Endothelial cell of umbilical vein (primary cell): ENCODE measurements around the gene GDE1. TPM values are rescaled to one million over a fixed set of nuclear protein-coding genes. Genes with fewer than 3 reads are reported as not detected.

Experiments used
- BruUV-seq: library from RNA; stranded (reverse); fragments of 400-500 nt; replicated peaks from 2 replicates; lab custom pipeline; 2021; lab: Mats Ljungman, UMichigan
- CTCF ChIA-PET: fragments of 300-600, 350-600 bp; sonication (Branson Sonifier 250); formaldehyde crosslinking; loops from one replicate; lab custom pipeline; 2021; ENCODE audit warnings: antibody characterized with exemption, inconsistent platforms; lab: Charles Lee
- POLR2A ChIA-PET: fragments of 300-600, 350-600 bp; sonication (Branson Sonifier 250); formaldehyde crosslinking; loops from one replicate; lab custom pipeline; 2021; ENCODE audit warnings: antibody characterized with exemption, inconsistent platforms; lab: Charles Lee
- DNase-seq: peaks from one replicate; pipeline ENCODE4 v3.0.0-alpha.2; 2011; ENCODE audit warnings: low read depth, low spot score
- FAIRE-seq: peaks from 2 replicates; lab custom pipeline; 2011; peaks lifted over from hg19 to GRCh38; lab: Jason Lieb, UNC
- H2AFZ ChIP-seq: 2 replicates; pipeline ENCODE4 v1.6.0; 2012; ENCODE audit warnings: low read depth, low read length, control low read depth, inconsistent platforms
- H3K27ac ChIP-seq: 2 replicates; pipeline ENCODE4 v1.5.1; 2011; ENCODE audit warnings: low read depth, mild to moderate bottlenecking, control low read depth, low read length, moderate library complexity; ENCODE audit not compliant: insufficient read depth
- H3K27me3 ChIP-seq, 2 experiments: 2 replicates each; pipeline versions ENCODE4 v1.6.0 to v1.6.1; 2011; ENCODE audit warnings: low read length in 2 of 2, mixed read lengths in 1 of 2; ENCODE audit not compliant: control insufficient read depth in 2 of 2, insufficient read depth in 2 of 2
- H3K36me3 ChIP-seq, 2 experiments: 2 replicates in 1 of 2; 3 replicates in 1 of 2; pipeline ENCODE4 v1.5.1; 2011; ENCODE audit warnings: low read length in 2 of 2, mild to moderate bottlenecking in 1 of 2, moderate library complexity in 1 of 2; ENCODE audit not compliant: control insufficient read depth in 2 of 2, insufficient read depth in 2 of 2; ENCODE audit errors: extremely low read depth in 1 of 2
- H3K4me1 ChIP-seq: 3 replicates; pipeline ENCODE4 v1.5.1; 2011; ENCODE audit warnings: mild to moderate bottlenecking, low read length; ENCODE audit not compliant: control insufficient read depth, insufficient read depth; ENCODE audit errors: extremely low read depth
- H3K4me2 ChIP-seq: 2 replicates; pipeline ENCODE4 v1.6.1; 2011; ENCODE audit warnings: low read length, control low read depth, mixed read lengths; ENCODE audit not compliant: insufficient read depth
- H3K4me3 ChIP-seq, 3 experiments: fragments of 200-600 bp in 1 of 3; sonication (generic), shearing (Covaris generic) in 1 of 3; replicated peaks in 1 of 3; 2 replicates each; pipeline ENCODE4 v1.5.1; 2011 to 2016; ENCODE audit warnings: control low read depth in 3 of 3, low read length in 3 of 3, mild to moderate bottlenecking in 2 of 3, inconsistent platforms in 1 of 3, low read depth in 1 of 3, moderate library complexity in 1 of 3; ENCODE audit not compliant: insufficient read depth in 1 of 3
- H3K79me2 ChIP-seq: 2 replicates; pipeline ENCODE4 v1.6.0; 2012; ENCODE audit warnings: low read length, inconsistent platforms; ENCODE audit not compliant: control insufficient read depth, insufficient read depth
- H3K9ac ChIP-seq: replicated peaks from 2 replicates; pipeline ENCODE3; 2011; ENCODE audit warnings: low read length, control low read depth; ENCODE audit not compliant: insufficient read depth; ENCODE audit errors: extremely low read depth
- H3K9me1 ChIP-seq: replicated peaks from 3 replicates; pipeline ENCODE4 v1.6.0; 2011; ENCODE audit warnings: mild to moderate bottlenecking, low read length; ENCODE audit not compliant: control insufficient read depth, insufficient read depth; ENCODE audit errors: extremely low read depth
- H3K9me3 ChIP-seq: replicated peaks from 2 replicates; pipeline ENCODE4 v1.5.1; 2012; ENCODE audit warnings: low read length, inconsistent platforms; ENCODE audit not compliant: control insufficient read depth, insufficient read depth
- H4K20me1 ChIP-seq: replicated peaks from 2 replicates; pipeline ENCODE3; 2011; ENCODE audit warnings: mild to moderate bottlenecking, low read length; ENCODE audit not compliant: control insufficient read depth, insufficient read depth; ENCODE audit errors: extremely low read depth
- CTCF ChIP-seq, 2 donors: IDR thresholded peaks; 1 replicate in 1 of 2; 2 replicates in 1 of 2; pipeline ENCODE4 v1.5.1; 2011; ENCODE audit warnings: low read length in 2 of 2, mild to moderate bottlenecking in 2 of 2, moderate library complexity in 2 of 2, control low read depth in 1 of 2, inconsistent platforms in 1 of 2, low read depth in 1 of 2; ENCODE audit not compliant: insufficient read depth in 1 of 2; ENCODE audit errors: extremely low read depth in 1 of 2
- EZH2 ChIP-seq: IDR thresholded peaks from 2 replicates; pipeline ENCODE4 v1.6.1; 2012; ENCODE audit warnings: borderline replicate concordance, low read depth, mild to moderate bottlenecking, moderate library complexity, low read length, inconsistent platforms; ENCODE audit not compliant: severe bottlenecking
- FOS ChIP-seq: IDR thresholded peaks from 2 replicates; pipeline ENCODE4 v1.6.1; 2011; ENCODE audit warnings: mild to moderate bottlenecking, low read length, moderate library complexity, borderline replicate concordance; ENCODE audit not compliant: insufficient read depth
- GATA2 ChIP-seq: IDR thresholded peaks from 2 replicates; pipeline ENCODE4 v1.7.0; 2011; ENCODE audit warnings: low read depth, mild to moderate bottlenecking, moderate library complexity, mixed read lengths, low read length; ENCODE audit not compliant: insufficient read length, insufficient read depth
- JUN ChIP-seq: IDR thresholded peaks from 2 replicates; pipeline ENCODE4 v1.6.1; 2011; ENCODE audit warnings: borderline replicate concordance, low read depth; ENCODE audit not compliant: insufficient read length, insufficient read depth
- MAX ChIP-seq: IDR thresholded peaks from 2 replicates; pipeline ENCODE4 v1.6.1; 2011; ENCODE audit not compliant: insufficient read depth, insufficient read length
- MYC ChIP-seq: IDR thresholded peaks from one replicate; pipeline ENCODE4 v1.6.1; 2011; ENCODE audit warnings: mild to moderate bottlenecking, low read depth, low read length
- POLR2A ChIP-seq: IDR thresholded peaks from 2 replicates; pipeline ENCODE4 v1.6.1; 2012; ENCODE audit warnings: low read depth, mild to moderate bottlenecking, control low read depth, low read length
- POLR2AphosphoS5 ChIP-seq: IDR thresholded peaks from 2 replicates; pipeline ENCODE4 v1.6.1; 2012; ENCODE audit warnings: low read depth, mild to moderate bottlenecking, control low read depth, low read length, moderate library complexity; ENCODE audit not compliant: insufficient read depth
- dilution Hi-C: fragments of 300-500 bp; cut with MboI; formaldehyde crosslinking; loops from one replicate; pipeline ENCODE4 v1.15.0; 2019; ENCODE audit warnings: low sequenced_read_pairs; ENCODE audit not compliant: extremely low pct_ligation_motif_present
- intact Hi-C: fragments of 100-400 bp; cut with micrococcal nuclease; formaldehyde crosslinking; loops from one replicate; pipeline ENCODE4 v1.10.0; 2022
- polyA plus RNA-seq, 4 experiments: library from polyadenylated mRNA; depleted of rRNA in 3 of 4; stranded (reverse) in 3 of 4; unstranded in 1 of 4; fragments of >200 nt; gene quantifications; 2 replicates each; pipeline versions ENCODE4 v1.2.1 to v1.2.3, GENCODE V29; 2011 to 2012; ENCODE audit warnings: missing spikeins in 1 of 4
- total RNA-seq: library from RNA; stranded (reverse); gene quantifications from 2 replicates; pipeline ENCODE4 v1.2.3, GENCODE V29; 2021

Gene GDE1
- total and polyA plus RNA-seq, 2 donors (not counting 3 experiments of a cell fraction or from before 2014, with no cell fraction given), result 34.9 to 50.5 TPM

DNA sequence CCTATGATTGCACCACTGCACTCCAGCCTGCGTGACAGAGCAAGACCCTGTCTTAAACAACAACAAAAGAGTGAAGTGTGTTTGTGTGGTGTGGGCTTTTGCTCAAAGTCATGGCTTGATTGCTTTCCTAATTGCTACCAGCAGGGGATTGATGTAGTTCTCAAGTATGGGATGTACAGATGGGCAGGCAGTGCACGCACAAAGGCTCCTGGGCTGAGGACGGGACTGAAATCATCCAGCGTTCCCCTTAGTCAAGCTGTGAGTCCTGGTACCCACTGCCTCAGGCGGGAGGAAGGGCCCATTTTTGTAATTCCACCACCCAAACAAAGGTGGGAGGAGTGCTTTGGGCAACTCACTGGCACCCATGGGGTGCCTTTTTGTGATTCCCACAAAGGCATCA lies 47.3 kb downstream of the GDE1 start:
- Histone ChIP-seq H3K9me1 (no peaks in the 10 kb centered on the region), H3K27ac (no peak overlapping the region), H3K36me3 (no peaks in the 10 kb centered on the region), H3K79me2 (no peaks in the 10 kb centered on the region), H3K27me3 (no peaks in the 10 kb centered on the region), H3K4me1 (no peaks in the 10 kb centered on the region), H3K4me2 (no peak overlapping the region), H2AFZ (no peak overlapping the region), H3K9ac (no peak overlapping the region), H3K9me3 (no peaks in the 10 kb centered on the region), H4K20me1 (no peaks in the 10 kb centered on the region), H3K4me3 (no peak overlapping the region)
- TF ChIP-seq MYC (no peak), MAX (no peak), GATA2 (no peak), POLR2A (no peak), POLR2AphosphoS5 (no peak), FOS (no peak), EZH2 (no peak), CTCF (IDR thresholded peaks at IDR 0.05; ENCODE audit: extremely low read depth in 1 of 2, insufficient read depth in 1 of 2, low read depth in 1 of 2, low read length in 2 of 2) (no peak), JUN (no peak)
- ChIA-PET POLR2A (no interaction called here), CTCF (no interaction called here)
- intact Hi-C loops (no loop called here), dilution Hi-C loops (no loop called here)
- no TSS peak for BruUV-seq
- FAIRE-seq (no peak), DNase-seq (no peak)
